ENCODE results near the gene SLC1A5. TPM values are rescaled to one million over a fixed set of nuclear protein-coding genes. Genes with fewer than 3 reads are reported as not detected.
"Not testable (repeated sequence)": the region's sequence is repeated elsewhere in the genome, so short reads cannot be mapped to it uniquely, and the experiment has no call there.

Gene SLC1A5
- polyA plus RNA-seq, 1 of the 3 experiments (the other 2 are of a cell fraction) = 80.4 TPM

GRCh38 chr19:46768746-46769145, 19.6 kb downstream of the SLC1A5 start:
- DNase-seq; H3K79me2 ChIP-seq (ENCODE audit: insufficient read depth); H2AFZ ChIP-seq (ENCODE audit: low read depth); H3K27me3 ChIP-seq (ENCODE audit: insufficient read depth); H3K27ac ChIP-seq (ENCODE audit: low read depth in 2 of 2, low read length in 1 of 2); H3K9me3 ChIP-seq; H4K20me1 ChIP-seq (ENCODE audit: insufficient read depth); H3F3A ChIP-seq (replicated peaks; ENCODE audit: insufficient read depth); H3K4me1 ChIP-seq (ENCODE audit: control insufficient read depth in 1 of 2, insufficient read depth in 2 of 2, low read depth in 1 of 2, low read length in 1 of 2); POLR2A ChIA-PET; H3K9ac ChIP-seq; H3K4me3 ChIP-seq (ENCODE audit: low read depth in 2 of 2, low read length in 1 of 2); H3K4me2 ChIP-seq; H3K9me2 ChIP-seq; H3K36me3 ChIP-seq (replicated peaks in 1 of 2; ENCODE audit: control insufficient read depth in 1 of 2, insufficient read depth in 2 of 2, low read length in 1 of 2): not testable (repeated sequence)
- 61% methylated on average over 4 of the region's 4 CpGs for WGBS (ENCODE audit: low lambda C conversion rate)
- CTCF ChIA-PET = interaction anchor here (2.7 kb wide), 2 partner anchors 11 to 14 kb away, joined by 19 to 27 read pairs; no protein-coding TSS in a partner anchor

DNA sequence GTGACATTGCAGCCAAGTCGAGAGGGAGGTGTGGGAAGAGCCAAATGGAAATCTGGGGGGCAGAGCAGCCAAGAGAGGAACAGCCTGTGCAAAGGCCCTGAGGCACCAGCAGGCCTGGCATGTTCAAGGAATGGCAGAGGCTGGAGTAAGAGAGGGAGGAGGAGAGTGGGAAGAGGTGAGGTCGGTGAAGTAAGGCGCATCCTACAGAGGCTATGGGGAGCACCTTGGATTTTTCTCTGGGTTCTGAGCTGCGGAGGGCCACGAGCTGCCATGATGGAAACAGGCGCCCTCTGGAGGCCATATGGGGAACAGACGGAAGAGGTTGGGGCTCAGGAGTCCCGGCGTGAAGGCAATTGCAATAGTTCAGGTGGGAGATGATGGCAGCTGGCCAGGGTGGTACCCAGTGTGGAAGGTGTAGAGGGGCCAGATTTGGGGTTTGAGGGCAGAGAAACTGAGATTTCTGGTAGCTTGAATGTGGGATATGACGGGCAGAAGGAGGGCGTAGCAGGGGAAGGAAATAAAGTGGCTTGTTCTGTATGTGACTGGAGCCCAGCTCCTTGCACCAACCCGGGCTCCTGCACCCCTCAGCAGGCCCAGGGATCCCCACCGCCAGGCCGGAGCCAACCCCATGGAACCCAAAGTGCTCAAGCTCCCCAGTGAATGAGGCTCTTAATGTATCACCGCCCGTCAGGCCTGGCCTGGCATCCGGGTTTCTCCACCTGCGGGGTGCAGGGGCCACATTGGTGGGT, 21.7 kb downstream of the SLC1A5 start:
- Histone ChIP-seq H3K27ac (ENCODE audit: low read depth in 2 of 2, low read length in 1 of 2) (no peak overlapping the region), H3K9me3 (no peaks in the 10 kb centered on the region)
- 56% methylated on average over 17 of the region's 18 CpGs for WGBS (ENCODE audit: low lambda C conversion rate)
- TF ChIP-seq JUND (IDR thresholded peaks at IDR 0.05) (no peak), YY1 (IDR thresholded peaks at IDR 0.05; ENCODE audit: low read depth) (peak; percentile 75; the same call in 1 of the 2 replicates), USF1 (IDR thresholded peaks at IDR 0.05; ENCODE audit: borderline replicate concordance, low read depth) (no peak), RAD21 (IDR thresholded peaks at IDR 0.05; ENCODE audit: low read length) (peak; percentile 33), NRF1 (IDR thresholded peaks at IDR 0.05; ENCODE audit: low read depth, low read length) (no peak), SMC3 (IDR thresholded peaks at IDR 0.05; ENCODE audit: low read depth, low read length) (0 out of 2 replicates have a peak, but pooled peaks have one; percentile 25), EZH2phosphoT487 (IDR thresholded peaks at IDR 0.05; ENCODE audit: borderline replicate concordance, low read depth) (no peak), POLR2AphosphoS5 (IDR thresholded peaks at IDR 0.05; ENCODE audit: low read depth, low read length) (no peak), MAX (IDR thresholded peaks at IDR 0.05; ENCODE audit: low read depth) (no peak), SIN3A (IDR thresholded peaks at IDR 0.05; ENCODE audit: borderline replicate concordance, low read depth, low read length) (no peak), FOXM1 (IDR thresholded peaks at IDR 0.05; ENCODE audit: low read depth) (no peak), GATA2 (CRISPR knock-in tag; IDR thresholded peaks at IDR 0.05) (no peak), TAF1 (IDR thresholded peaks at IDR 0.05; ENCODE audit: borderline replicate concordance, low read depth, low read length) (no peak), REST (IDR thresholded peaks at IDR 0.05; ENCODE audit: low read depth, low read length) (no peak), ELF1 (IDR thresholded peaks at IDR 0.05) (no peak), FOSL2 (IDR thresholded peaks at IDR 0.05; ENCODE audit: borderline replicate concordance, low read depth) (no peak)
- TF ChIP-seq, protein P1, sequence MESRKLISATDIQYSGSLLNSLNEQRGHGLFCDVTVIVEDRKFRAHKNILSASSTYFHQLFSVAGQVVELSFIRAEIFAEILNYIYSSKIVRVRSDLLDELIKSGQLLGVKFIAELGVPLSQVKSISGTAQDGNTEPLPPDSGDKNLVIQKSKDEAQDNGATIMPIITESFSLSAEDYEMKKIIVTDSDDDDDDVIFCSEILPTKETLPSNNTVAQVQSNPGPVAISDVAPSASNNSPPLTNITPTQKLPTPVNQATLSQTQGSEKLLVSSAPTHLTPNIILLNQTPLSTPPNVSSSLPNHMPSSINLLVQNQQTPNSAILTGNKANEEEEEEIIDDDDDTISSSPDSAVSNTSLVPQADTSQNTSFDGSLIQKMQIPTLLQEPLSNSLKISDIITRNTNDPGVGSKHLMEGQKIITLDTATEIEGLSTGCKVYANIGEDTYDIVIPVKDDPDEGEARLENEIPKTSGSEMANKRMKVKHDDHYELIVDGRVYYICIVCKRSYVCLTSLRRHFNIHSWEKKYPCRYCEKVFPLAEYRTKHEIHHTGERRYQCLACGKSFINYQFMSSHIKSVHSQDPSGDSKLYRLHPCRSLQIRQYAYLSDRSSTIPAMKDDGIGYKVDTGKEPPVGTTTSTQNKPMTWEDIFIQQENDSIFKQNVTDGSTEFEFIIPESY (IDR thresholded peaks at IDR 0.05; ENCODE audit: borderline replicate concordance, low read depth) = no peak
- TF ChIP-seq, protein P2, sequence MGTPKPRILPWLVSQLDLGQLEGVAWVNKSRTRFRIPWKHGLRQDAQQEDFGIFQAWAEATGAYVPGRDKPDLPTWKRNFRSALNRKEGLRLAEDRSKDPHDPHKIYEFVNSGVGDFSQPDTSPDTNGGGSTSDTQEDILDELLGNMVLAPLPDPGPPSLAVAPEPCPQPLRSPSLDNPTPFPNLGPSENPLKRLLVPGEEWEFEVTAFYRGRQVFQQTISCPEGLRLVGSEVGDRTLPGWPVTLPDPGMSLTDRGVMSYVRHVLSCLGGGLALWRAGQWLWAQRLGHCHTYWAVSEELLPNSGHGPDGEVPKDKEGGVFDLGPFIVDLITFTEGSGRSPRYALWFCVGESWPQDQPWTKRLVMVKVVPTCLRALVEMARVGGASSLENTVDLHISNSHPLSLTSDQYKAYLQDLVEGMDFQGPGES (IDR thresholded peaks at IDR 0.05; ENCODE audit: low read depth, low read length) = no peak

More for the DNA sequence above, 21.7 kb downstream of the SLC1A5 start:
- Histone ChIP-seq H2AFZ (ENCODE audit: low read depth) (no peak overlapping the region), H4K20me1 (ENCODE audit: insufficient read depth) (no peaks in the 10 kb centered on the region), H3K27me3 (ENCODE audit: insufficient read depth) (no peaks in the 10 kb centered on the region), H3K4me1 (ENCODE audit: control insufficient read depth in 1 of 2, insufficient read depth in 2 of 2, low read depth in 1 of 2, low read length in 1 of 2) (no peaks in the 10 kb centered on the region), H3K9ac (no peak overlapping the region), H3K9me2 (no peaks in the 10 kb centered on the region), H3F3A (replicated peaks; ENCODE audit: insufficient read depth) (peaks cover 5% of the 10 kb centered on the region), H3K4me2 (no peak overlapping the region), H3K4me3 (ENCODE audit: low read depth in 2 of 2, low read length in 1 of 2) (no peak overlapping the region), H3K36me3 (replicated peaks in 1 of 2; ENCODE audit: control insufficient read depth in 1 of 2, insufficient read depth in 2 of 2, low read length in 1 of 2) (no peaks in the 10 kb centered on the region), H3K79me2 (ENCODE audit: insufficient read depth) (no peaks in the 10 kb centered on the region)
- ChIA-PET POLR2A (no interaction called here), CTCF (interaction anchor here (0.9 to 2.7 kb wide), 24 partner anchors 9 to 229 kb away, joined by 3 to 27 read pairs (median 4); no protein-coding TSS in a partner anchor)
- DNase-seq = peak; percentile 74

All from SK-N-SH (cell line).